K562 (cell line): ENCODE measurements around the gene EEFSEC. TPM values are rescaled to one million over a fixed set of nuclear protein-coding genes. Genes with fewer than 3 reads are reported as not detected.

ENCODE experiments used
- ATAC-seq: fragments of 200-7000 bp; cut with Tn5 transposase; 3 replicates; pipeline ENCODE4 v1.9.1; 2020; ENCODE audit warnings: moderate library complexity
- BruUV-seq: library from RNA; stranded (reverse); fragments of 400-500 nt; replicated peaks from 2 replicates; lab custom pipeline; 2021; lab: Mats Ljungman, UMichigan
- CTCF ChIA-PET: fragments of 300-600 bp; formaldehyde crosslinking; extraction: SDS; loops from one replicate; lab custom pipeline; 2021; ENCODE audit warnings: low intra/inter-chr PET ratio; lab: Yijun Ruan, JAX
- POLR2A ChIA-PET: fragments of 300-600, 350-650 bp; sonication (Branson Sonifier 250); formaldehyde crosslinking; extraction: SDS; loops from one replicate; lab custom pipeline; 2021; ENCODE audit warnings: antibody characterized with exemption, inconsistent platforms; lab: Yijun Ruan, JAX
- DNase-seq, 4 experiments: peaks; one replicate each; pipeline versions ENCODE4 v3.0.0 to v3.0.0-alpha.2; 2011 to 2018; ENCODE audit warnings: low spot score in 3 of 4, mixed read lengths in 3 of 4; ENCODE audit errors: extremely low read depth in 1 of 4
- FAIRE-seq: peaks from 2 replicates; lab custom pipeline; 2011; peaks lifted over from hg19 to GRCh38; lab: Jason Lieb, UNC
- H2AFZ ChIP-seq: 2 replicates; pipeline ENCODE4 v1.6.0; 2011; ENCODE audit warnings: low read depth, low read length, control low read depth, inconsistent platforms
- H3K27ac ChIP-seq: fragments of 200-600 bp; 3 replicates; pipeline ENCODE4 v1.8.0; 2011; ENCODE audit warnings: low read depth, mild to moderate bottlenecking, control low read depth, inconsistent platforms, low read length, moderate library complexity, mixed read lengths; ENCODE audit errors: extremely low read depth
- H3K27me3 ChIP-seq, 2 experiments: fragments of 300-600 bp in 1 of 2; 2 replicates in 1 of 2; 3 replicates in 1 of 2; pipeline versions ENCODE4 v1.6.0 to v1.8.0; 2011; ENCODE audit warnings: inconsistent platforms in 2 of 2, low read length in 2 of 2, mild to moderate bottlenecking in 1 of 2, mixed read lengths in 1 of 2, moderate library complexity in 1 of 2; ENCODE audit not compliant: control insufficient read depth in 2 of 2, insufficient read depth in 2 of 2
- H3K36me3 ChIP-seq: fragments of 300-600 bp; 3 replicates; pipeline ENCODE4 v1.8.0; 2011; ENCODE audit warnings: mild to moderate bottlenecking, low read length, inconsistent platforms; ENCODE audit not compliant: control insufficient read depth, insufficient read depth
- H3K4me1 ChIP-seq, 2 experiments: fragments of 200-600 bp in 1 of 2; replicated peaks in 1 of 2; 2 replicates in 1 of 2; 3 replicates in 1 of 2; pipeline versions ENCODE4 v1.5.1 to v1.8.0; 2011; ENCODE audit warnings: inconsistent platforms in 2 of 2, low read length in 2 of 2, mild to moderate bottlenecking in 1 of 2, mixed read lengths in 1 of 2, moderate library complexity in 1 of 2; ENCODE audit not compliant: control insufficient read depth in 2 of 2, insufficient read depth in 2 of 2
- H3K4me2 ChIP-seq: 2 replicates; pipeline ENCODE4 v1.6.1; 2011; ENCODE audit warnings: low read length, control low read depth, inconsistent platforms, mixed read lengths; ENCODE audit not compliant: insufficient read depth
- H3K4me3 ChIP-seq: fragments of 200-600 bp; sonication (generic), shearing (Covaris generic); 2 replicates; pipeline ENCODE4 v1.5.1; 2016; ENCODE audit warnings: control low read depth, inconsistent platforms
- H3K79me2 ChIP-seq: fragments of 200-600 bp; 3 replicates; pipeline ENCODE4 v1.8.0; 2011; ENCODE audit warnings: low read length, inconsistent platforms; ENCODE audit not compliant: control insufficient read depth, insufficient read depth
- H3K9ac ChIP-seq, 2 experiments: 2 replicates each; pipeline versions ENCODE4 v1.6.0 to v1.6.1; 2011; ENCODE audit warnings: low read depth in 2 of 2, low read length in 2 of 2, control low read depth in 1 of 2, inconsistent platforms in 1 of 2, mild to moderate bottlenecking in 1 of 2, mixed read lengths in 1 of 2; ENCODE audit not compliant: insufficient read depth in 1 of 2
- H3K9me1 ChIP-seq: one replicate; pipeline ENCODE4 v1.6.0; 2011; ENCODE audit warnings: inconsistent platforms, mild to moderate bottlenecking, low read length, moderate library complexity; ENCODE audit not compliant: control insufficient read depth, insufficient read depth
- H3K9me3 ChIP-seq: replicated peaks from 2 replicates; pipeline ENCODE4 v1.5.1; 2011; ENCODE audit warnings: low read depth, low read length, inconsistent platforms; ENCODE audit not compliant: control insufficient read depth, insufficient read depth
- H4K20me1 ChIP-seq: replicated peaks from 2 replicates; pipeline ENCODE4 v1.6.1; 2011; ENCODE audit warnings: low read length, inconsistent platforms, mixed read lengths; ENCODE audit not compliant: control insufficient read depth, insufficient read depth
- KDM1A ChIP-seq, 2 experiments: fragments of 450-650 bp; IDR thresholded peaks; 2 replicates each; pipeline ENCODE4 v1.6.1; 2016; ENCODE audit warnings: mild to moderate bottlenecking in 2 of 2
- KDM4B ChIP-seq, 2 experiments: fragments of 450-650 bp in 1 of 2; sonication (generic) in 1 of 2; IDR thresholded peaks; 2 replicates each; pipeline ENCODE4 v1.6.1; 2016 to 2017; ENCODE audit warnings: borderline replicate concordance in 2 of 2, antibody characterized with exemption in 1 of 2, low read depth in 1 of 2, mild to moderate bottlenecking in 1 of 2
- NR1H2 ChIP-seq: sonication (generic); formaldehyde crosslinking; IDR thresholded peaks from 2 replicates; pipeline ENCODE4 v1.4.0; 2020; ENCODE audit warnings: mild to moderate bottlenecking, missing genetic modification reagents
- PHF21A ChIP-seq: fragments of 450-650 bp; IDR thresholded peaks from 2 replicates; pipeline ENCODE4 v1.6.1; 2017; ENCODE audit warnings: low read depth, borderline replicate concordance
- TAF15 ChIP-seq: fragments of 200-400 bp; formaldehyde crosslinking; IDR thresholded peaks from 2 replicates; pipeline ENCODE4 v1.6.1; 2017; ENCODE audit warnings: mild to moderate bottlenecking, low read depth, low read length, moderate library complexity
- ZNF274 ChIP-seq: IDR thresholded peaks from 2 replicates; pipeline ENCODE4 v1.6.1; 2011; ENCODE audit warnings: low read depth, mild to moderate bottlenecking, low read length, moderate library complexity, borderline replicate concordance
- ZNF740 ChIP-seq, 3 experiments: fragments of 200-800 bp in 1 of 3; sonication (Bioruptor generic) in 1 of 3; sonication (generic) in 1 of 3; formaldehyde crosslinking in 1 of 3; IDR thresholded peaks; 2 replicates each; pipeline versions ENCODE4 v1.6.1 to v1.8.0; 2016 to 2022; ENCODE audit warnings: mild to moderate bottlenecking in 2 of 3, missing compliant biosample characterization in 2 of 3, missing genetic modification characterization in 2 of 3, missing genetic modification reagents in 1 of 3
- WGBS: fragments of 100-300 bp; shearing (Covaris generic); methylation state at CpG from one replicate; pipeline ENCODE4 v1.1.6; 2016; ENCODE audit warnings: low coverage, mixed read lengths; ENCODE audit not compliant: insufficient coverage; ENCODE audit errors: missing lambda C conversion rate; 5-methylcytosine and 5-hydroxymethylcytosine counted together
- in situ Hi-C: fragments of 300-500 bp; cut with MboI; formaldehyde crosslinking; loops from 4 replicates; pipeline ENCODE4 v1.15.0; 2018; ENCODE audit warnings: inconsistent platforms, mixed read lengths
- intact Hi-C: fragments of 100-400 bp; cut with micrococcal nuclease; formaldehyde crosslinking; loops from 2 replicates; pipeline ENCODE4 v1.14.2; 2022
- polyA plus RNA-seq, 8 experiments: library from polyadenylated mRNA; depleted of rRNA in 4 of 8; stranded (reverse) in 5 of 8; unstranded in 3 of 8; fragments of >200 nt; fragmentation: Nextera tagmentation in 2 of 8; fragmentation: Illumina TruSeq in 1 of 8; extraction: Ambion mirVana in 2 of 8; extraction: Trizol in 1 of 8; gene quantifications; 2 replicates each; pipeline versions ENCODE4 v1.2.1 to v1.2.3, GENCODE V29; 2011 to 2014; ENCODE audit warnings: inconsistent platforms in 1 of 8, missing spikeins in 1 of 8
- total RNA-seq, 7 experiments: library from RNA; depleted of rRNA in 6 of 7; stranded (reverse); fragments of >200 nt in 6 of 7; fragmentation: Illumina TruSeq in 2 of 7; extraction: Trizol in 2 of 7; gene quantifications; 2 replicates each; pipeline versions ENCODE4 v1.2.1 to v1.2.3, GENCODE V29; 2011 to 2021; ENCODE audit warnings: low replicate concordance in 1 of 7
- TF ChIP-seq, protein P1 (sequence below): sonication (generic); formaldehyde crosslinking; IDR thresholded peaks from 2 replicates; pipeline ENCODE4 v1.8.0; 2022; ENCODE audit warnings: missing genetic modification reagents, mild to moderate bottlenecking, borderline replicate concordance

The EEFSEC gene
- total and polyA plus RNA-seq, 9 of the 15 experiments (the other 6 are each of a cell fraction or from before 2014, with no cell fraction given), result 0.35 to 11.8 (median 7.7) TPM

DNA sequence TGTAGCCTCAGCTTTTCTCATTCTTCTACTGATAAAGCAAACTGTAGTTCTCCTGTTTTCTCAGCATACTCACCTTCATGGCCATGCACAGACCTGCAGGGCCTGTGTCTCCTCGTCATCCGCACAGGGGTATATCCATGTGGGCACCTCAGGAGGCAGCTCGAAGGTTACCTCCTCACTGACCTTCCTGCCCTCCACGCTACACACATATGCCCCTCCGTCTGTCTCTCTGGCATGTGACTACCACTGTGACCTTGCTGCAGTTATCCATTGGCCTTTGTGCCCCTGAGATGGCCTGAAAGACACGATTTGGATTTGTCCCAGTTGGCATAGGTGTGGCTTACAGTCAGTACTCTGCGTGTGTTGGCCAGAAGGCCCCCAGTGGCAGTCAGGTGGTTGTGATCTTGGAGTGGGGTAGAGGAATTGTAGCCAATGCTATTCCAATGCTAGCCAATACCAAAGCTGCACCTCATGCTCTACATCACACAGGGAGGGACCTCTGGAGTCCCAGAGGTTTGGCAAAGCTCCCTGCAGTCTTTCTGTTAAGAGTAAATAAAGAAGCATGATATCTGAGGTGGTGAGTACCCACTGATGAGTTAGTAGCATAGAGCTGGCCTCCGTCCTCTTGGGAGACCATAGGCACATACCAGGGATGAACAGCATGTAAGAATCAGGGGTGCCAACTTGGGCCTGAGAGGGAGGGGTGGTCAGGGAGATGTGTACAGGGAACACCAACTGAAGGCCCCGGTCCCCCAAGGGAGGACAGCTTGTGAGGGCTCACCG is 143.4 kb downstream of the EEFSEC start:
- CTCF ChIA-PET, result no interaction called here
- no peak for TF ChIP-seq KDM1A (IDR thresholded peaks at IDR 0.05)
- no peak for TF ChIP-seq ZNF740 (CRISPR knock-in tag; IDR thresholded peaks at IDR 0.05)
- no peak for TF ChIP-seq ZNF740 (tag; IDR thresholded peaks at IDR 0.05)
- TF ChIP-seq TAF15, result no peak
- TF ChIP-seq KDM4B (IDR thresholded peaks at IDR 0.05; ENCODE audit: borderline replicate concordance in 2 of 2, low read depth in 1 of 2), result no peak
- no peak for TF ChIP-seq NR1H2 (CRISPR knock-in tag)
- no peak for TF ChIP-seq ZNF274
- TF ChIP-seq PHF21A, result no peak
- TF ChIP-seq, protein P1, sequence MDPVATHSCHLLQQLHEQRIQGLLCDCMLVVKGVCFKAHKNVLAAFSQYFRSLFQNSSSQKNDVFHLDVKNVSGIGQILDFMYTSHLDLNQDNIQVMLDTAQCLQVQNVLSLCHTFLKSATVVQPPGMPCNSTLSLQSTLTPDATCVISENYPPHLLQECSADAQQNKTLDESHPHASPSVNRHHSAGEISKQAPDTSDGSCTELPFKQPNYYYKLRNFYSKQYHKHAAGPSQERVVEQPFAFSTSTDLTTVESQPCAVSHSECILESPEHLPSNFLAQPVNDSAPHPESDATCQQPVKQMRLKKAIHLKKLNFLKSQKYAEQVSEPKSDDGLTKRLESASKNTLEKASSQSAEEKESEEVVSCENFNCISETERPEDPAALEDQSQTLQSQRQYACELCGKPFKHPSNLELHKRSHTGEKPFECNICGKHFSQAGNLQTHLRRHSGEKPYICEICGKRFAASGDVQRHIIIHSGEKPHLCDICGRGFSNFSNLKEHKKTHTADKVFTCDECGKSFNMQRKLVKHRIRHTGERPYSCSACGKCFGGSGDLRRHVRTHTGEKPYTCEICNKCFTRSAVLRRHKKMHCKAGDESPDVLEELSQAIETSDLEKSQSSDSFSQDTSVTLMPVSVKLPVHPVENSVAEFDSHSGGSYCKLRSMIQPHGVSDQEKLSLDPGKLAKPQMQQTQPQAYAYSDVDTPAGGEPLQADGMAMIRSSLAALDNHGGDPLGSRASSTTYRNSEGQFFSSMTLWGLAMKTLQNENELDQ (CRISPR knock-in tag), result no peak

More for the DNA sequence above, 143.4 kb downstream of the EEFSEC start:
- intact Hi-C loops (no loop called here), in situ Hi-C loops (no loop called here)
- Histone ChIP-seq H3K9me1 (no peaks in the 10 kb centered on the region), H3K4me1 (no peaks in the 10 kb centered on the region; a peak in 1 of 5 replicates), H3K9ac (no peak overlapping the region), H3K4me2 (no peak overlapping the region), H3K36me3 (no peaks in the 10 kb centered on the region), H3K27me3 (no peaks in the 10 kb centered on the region), H3K9me3 (no peaks in the 10 kb centered on the region), H3K79me2 (no peaks in the 10 kb centered on the region), H3K4me3 (no peak overlapping the region), H4K20me1 (no peaks in the 10 kb centered on the region), H2AFZ (no peak overlapping the region), H3K27ac (no peak overlapping the region)
- WGBS, result 78% methylated on average over 9 of the region's 10 CpGs
- DNase-seq (no peak), FAIRE-seq (no peak), ATAC-seq (no peak)
- no TSS peak for BruUV-seq
- POLR2A ChIA-PET, result interaction anchor here (0.8 to 1.9 kb wide), 3 partner anchors 11 to 130 kb away, joined by 3 to 9 read pairs (median 3); no protein-coding TSS in a partner anchor
